ENCODE measurements around the gene PIGK.
"Not testable (repeated sequence)": the region's sequence is repeated elsewhere in the genome, so short reads cannot be mapped to it uniquely, and the experiment has no call there.

Gene PIGK

GRCh38 chr1:77188770-77189169, 30.5 kb downstream of the PIGK start:
- no peak for DNase-seq

DNA sequence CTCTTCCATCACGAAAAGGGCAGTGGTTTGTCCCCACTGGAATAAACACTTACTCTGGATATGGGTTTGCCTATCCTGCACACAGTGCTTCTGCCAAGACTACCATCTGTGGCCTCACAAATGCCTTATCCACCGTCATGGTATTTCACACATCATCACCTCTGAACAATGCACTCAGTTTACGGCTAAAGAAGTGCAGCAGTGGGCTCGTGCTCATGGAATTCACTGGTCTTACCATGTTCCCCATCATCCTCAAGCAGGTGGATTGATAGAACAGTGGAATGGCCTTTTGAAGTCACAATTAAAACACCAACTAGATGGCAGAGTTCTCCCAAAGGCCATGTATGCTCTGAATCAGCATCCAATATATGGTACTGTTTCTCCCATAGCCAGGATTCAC, 32.3 kb downstream of the PIGK start:
- DNase-seq, result not testable (repeated sequence)

DNA sequence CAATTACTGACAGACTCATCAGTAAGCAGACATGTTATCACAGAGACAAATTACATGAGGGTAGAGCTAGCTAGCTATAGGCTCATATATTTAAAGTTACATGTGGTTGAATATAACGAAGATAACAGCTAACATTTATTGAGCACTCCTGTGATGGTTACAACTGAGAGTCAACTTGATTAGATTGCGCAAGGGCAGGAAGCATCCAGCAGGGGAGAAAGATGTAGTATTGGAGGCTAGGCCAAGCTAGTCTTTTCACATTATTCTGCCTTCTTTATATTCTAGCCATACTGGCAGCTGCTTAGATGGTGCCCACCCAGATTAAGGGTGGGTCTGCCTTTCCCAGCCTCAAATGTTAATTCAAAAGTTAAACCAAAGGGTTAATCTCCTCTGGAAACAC, 37.1 kb downstream of the PIGK start:
- no peak for DNase-seq

GRCh38 chr1:77179632-77180031, 39.6 kb downstream of the PIGK start:
- DNase-seq, result no peak

GRCh38 chr1:77175230-77175844, 43.9 kb downstream of the PIGK start:
- no peak for DNase-seq

- no peak for DNase-seq
Observed at GRCh38 chr1:77170687-77171086, 48.5 kb downstream of the PIGK start.

DNA sequence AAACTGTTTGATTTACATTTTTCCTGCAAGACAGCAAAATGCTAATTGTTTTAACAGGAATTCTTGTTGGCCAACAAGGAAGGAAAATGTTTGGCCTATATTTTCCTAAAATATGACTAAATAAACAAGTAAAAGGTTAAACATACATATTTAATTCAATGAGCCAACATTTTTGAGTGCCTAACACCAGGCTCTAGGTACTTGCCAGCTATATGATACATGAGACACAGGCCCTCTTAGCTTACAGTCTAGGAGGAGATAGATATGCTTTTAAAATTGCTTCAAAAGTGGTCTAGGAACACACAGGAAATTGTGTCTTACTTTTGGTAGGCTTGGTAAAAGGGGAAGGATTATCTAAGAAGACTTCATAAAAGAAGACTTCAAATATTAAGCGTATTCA, 50.9 kb downstream of the PIGK start:
- DNase-seq, result no peak

DNA sequence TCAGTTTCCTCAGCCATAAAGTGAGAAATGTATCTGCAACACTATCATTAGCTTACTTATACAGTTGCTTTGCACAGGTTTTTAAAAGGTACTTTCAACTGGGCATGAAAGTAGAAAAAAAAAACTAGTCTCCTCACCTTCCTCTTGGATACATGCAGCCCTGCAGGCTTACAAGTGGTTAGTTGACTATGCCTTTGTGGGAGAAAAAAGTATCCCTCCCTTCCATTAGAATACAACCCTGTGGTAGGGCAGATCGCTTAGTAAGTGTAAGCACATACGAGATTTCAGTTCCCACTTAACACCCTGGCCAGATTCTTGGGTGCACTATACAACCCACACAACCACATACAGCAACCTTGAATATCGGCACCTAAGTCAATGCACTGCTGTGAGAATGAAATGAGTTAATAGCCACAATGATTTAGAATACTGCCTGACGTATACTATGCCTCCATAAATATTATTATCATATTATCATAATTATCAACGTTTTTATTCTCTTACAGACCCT, 54.7 kb downstream of the PIGK start:
- DNase-seq, result no peak

DNA sequence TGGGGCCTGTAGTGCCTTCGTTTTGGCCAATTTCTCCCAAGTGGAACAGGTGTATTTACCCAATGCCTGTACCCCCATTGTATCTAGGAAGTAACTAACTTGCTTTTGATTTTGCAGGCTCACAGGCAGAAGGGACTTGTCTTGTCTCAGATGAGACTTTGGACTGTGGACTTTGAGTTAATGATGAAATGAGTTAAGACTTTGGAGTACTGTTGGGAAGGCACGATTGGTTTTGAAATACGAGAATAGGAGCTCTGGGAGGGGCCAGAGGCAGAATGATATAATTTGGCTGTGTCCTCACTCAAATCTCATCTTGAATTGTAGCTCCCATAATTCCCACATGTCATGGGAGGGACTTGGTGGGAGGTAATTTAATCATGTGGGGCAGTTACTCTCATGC, 59.5 kb downstream of the PIGK start:
- DNase-seq, result not testable (repeated sequence)

- no peak for DNase-seq
Observed at GRCh38 chr1:77156214-77156613, 63.0 kb downstream of the PIGK start.

- DNase-seq, result no peak
Observed at GRCh38 chr1:77146270-77146669, 73.0 kb downstream of the PIGK start.

DNA sequence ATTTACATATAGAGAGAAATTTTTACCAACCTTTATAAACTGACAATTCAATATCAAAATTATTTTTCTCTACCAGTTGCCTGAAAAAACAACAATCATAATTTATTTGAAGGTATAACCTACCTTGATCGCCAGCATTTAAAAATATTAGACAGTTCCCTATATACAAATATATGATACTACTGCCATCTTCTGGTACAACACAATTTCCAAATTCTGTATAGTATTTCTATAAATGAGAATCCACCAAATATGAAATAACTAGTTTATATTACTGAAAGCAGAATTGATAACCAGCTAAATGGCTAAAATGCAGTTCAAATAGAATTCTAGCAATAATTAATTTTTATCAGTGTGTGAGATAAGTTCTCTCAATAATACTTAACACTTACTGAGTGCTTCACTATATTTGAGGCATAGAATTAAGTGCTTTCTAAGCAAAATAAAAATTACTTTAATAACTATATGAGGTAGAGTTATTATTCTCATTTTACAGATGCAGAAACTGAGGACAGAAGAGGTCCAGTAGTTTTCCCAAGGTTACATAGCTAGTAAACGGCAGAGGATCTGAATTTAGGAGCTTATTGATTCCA, 75.6 kb downstream of the PIGK start:
- peak; percentile 4 for DNase-seq

DNA sequence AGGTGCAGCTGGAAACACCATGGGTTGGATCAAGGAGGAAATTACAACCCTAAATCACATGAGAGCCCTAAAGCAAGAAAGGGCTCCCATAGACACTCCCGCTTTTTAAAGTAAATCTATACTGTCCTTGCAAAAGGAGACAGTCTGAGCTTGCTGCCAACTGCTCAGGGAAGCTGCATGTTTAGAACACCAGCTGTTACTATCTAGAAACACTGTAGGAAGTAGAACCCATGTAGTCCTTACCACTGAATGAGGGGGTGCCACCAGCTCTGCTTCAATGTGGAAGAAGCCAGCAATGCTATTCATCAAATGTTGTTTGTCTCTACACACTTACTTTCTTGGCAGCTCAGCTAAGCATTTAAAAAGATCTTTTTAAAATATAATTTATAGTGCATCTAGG, 79.8 kb downstream of the PIGK start:
- no peak for DNase-seq

- no peak for DNase-seq
Observed at GRCh38 chr1:77134359-77134758, 84.9 kb downstream of the PIGK start.

DNA sequence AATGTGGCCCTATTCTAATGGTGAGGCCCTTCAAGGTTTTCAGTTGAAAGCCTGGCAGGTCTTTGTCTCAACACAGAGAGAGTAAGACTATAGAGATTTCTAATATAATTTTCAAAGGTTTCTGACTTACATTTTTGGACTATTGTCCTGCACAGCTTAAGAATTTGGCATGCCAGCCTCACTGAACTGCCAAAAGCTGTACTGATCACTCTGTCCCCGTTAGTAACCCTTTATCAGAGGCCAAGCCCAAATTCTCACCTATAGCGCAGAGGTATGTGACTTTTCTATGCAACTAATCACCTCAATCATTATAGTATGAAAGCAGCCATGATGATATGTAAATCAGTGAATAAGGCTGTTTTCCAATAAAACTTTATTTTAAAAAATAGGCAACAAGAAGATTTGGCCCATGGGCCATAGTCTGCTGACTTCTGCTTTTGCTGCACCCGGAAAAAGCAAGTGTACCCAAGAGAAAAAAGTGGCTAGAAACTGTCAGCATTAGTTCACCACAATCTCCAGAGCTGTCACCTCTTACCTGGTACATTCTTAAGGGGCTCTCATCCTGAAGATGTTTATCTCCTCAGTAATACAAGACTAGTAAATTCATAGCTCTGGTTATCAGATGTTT, 85.4 kb downstream of the PIGK start:
- no peak for DNase-seq

DNA sequence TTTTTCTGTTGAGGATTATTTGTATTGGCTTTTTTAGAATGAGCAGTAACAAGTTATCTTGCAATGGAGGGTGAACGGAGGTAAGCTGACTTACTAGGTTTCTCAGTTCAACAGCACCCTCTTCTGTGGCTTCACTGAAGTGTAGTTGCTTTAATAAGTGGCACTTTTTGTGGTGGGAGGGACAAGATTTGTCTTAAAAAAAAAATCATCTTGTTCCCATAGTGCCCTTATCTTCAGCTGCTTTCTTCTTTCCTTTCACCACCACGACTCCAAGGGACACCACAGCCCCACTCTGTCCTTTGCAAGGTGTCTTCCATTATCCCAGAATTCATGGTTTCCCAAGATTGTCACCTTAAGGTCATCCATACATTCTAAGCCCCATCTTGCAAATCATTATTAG, 92.9 kb downstream of the PIGK start:
- DNase-seq, result peak; percentile 46

GRCh38 chr1:77121503-77121902, 97.7 kb downstream of the PIGK start:
- no peak for DNase-seq

- DNase-seq, result no peak
Observed at GRCh38 chr1:77120950-77121349, 98.3 kb downstream of the PIGK start.

- no peak for DNase-seq
Observed at GRCh38 chr1:77118712-77119111, 100.5 kb downstream of the PIGK start.

- DNase-seq, result no peak
Observed at GRCh38 chr1:77104672-77105071, 114.6 kb downstream of the PIGK start.

DNA sequence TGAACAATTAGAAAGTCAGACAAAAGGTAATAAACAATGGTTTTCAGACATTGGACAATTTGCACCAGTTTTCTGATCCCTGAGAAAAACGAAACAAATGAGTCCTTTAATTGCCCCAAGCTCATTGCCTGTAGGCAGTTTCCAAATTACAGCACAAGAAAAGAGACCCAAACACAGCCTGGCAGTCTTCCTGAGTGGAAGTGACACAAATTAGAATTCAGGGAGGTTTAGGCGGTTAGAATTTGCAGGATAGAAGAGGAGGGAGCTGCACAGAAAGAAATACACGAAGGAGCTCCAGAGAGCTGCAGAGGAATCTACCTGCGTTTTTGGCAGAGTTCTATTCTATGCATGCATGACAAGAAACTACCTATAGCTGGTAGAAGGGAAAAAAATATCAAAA, 115.7 kb downstream of the PIGK start:
- no peak for DNase-seq

GRCh38 chr1:77100875-77101274, 118.4 kb downstream of the PIGK start:
- no peak for DNase-seq

- no peak for DNase-seq
Observed at GRCh38 chr1:77096496-77097255, 122.6 kb downstream of the PIGK start.

GRCh38 chr1:77095236-77095635, 124.0 kb downstream of the PIGK start:
- DNase-seq, result peak; percentile 7

All from NCI-H1092 treated with DMSO at 0.1 percent for 48 hours (cell line).